Astrocyte (in vitro differentiated cells and primary cell): ENCODE results near the gene VWC2.

ENCODE experiments used
- EZH2 ChIP-seq: IDR thresholded peaks from 2 replicates; pipeline ENCODE4 v1.6.1; 2012; ENCODE audit warnings: mild to moderate bottlenecking, low read length, inconsistent platforms; ENCODE audit not compliant: insufficient read depth
- TF ChIP-seq, protein P1 (sequence below): IDR thresholded peaks from 2 replicates; pipeline ENCODE4 v1.5.1; 2011; ENCODE audit warnings: low read depth, mild to moderate bottlenecking, inconsistent platforms, low read length, moderate library complexity; ENCODE audit not compliant: insufficient read depth

DNA sequence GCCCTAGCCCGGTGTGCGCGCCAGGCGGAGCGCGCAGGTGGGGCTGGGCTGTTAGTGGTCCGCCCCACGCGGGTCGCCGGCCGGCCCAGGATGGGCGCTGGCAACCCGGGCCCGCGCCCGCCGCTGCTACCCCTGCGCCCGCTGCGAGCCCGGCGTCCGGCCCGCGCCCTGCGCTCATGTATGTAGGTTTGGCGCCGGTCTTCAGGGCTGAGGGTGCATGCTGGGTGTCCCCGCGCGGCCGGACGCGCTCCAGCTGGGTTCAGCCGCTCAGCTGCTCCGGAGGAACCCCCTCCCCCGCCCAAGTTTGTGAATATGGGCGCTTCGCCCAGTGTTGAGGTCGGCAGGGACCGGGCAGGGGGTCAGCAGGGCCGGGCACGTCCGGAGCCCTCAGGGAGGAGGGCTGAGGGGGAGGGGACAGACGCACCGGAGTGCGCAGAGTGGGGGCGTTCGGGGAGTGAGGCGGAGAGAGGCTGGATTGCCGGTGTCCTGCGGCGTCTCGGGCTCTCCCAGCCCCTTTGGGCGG, 559 bp downstream of the VWC2 start:
- TF ChIP-seq, protein P1, sequence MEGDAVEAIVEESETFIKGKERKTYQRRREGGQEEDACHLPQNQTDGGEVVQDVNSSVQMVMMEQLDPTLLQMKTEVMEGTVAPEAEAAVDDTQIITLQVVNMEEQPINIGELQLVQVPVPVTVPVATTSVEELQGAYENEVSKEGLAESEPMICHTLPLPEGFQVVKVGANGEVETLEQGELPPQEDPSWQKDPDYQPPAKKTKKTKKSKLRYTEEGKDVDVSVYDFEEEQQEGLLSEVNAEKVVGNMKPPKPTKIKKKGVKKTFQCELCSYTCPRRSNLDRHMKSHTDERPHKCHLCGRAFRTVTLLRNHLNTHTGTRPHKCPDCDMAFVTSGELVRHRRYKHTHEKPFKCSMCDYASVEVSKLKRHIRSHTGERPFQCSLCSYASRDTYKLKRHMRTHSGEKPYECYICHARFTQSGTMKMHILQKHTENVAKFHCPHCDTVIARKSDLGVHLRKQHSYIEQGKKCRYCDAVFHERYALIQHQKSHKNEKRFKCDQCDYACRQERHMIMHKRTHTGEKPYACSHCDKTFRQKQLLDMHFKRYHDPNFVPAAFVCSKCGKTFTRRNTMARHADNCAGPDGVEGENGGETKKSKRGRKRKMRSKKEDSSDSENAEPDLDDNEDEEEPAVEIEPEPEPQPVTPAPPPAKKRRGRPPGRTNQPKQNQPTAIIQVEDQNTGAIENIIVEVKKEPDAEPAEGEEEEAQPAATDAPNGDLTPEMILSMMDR, result no peak
- TF ChIP-seq EZH2, result no peak
